HG02852 (cell line): ENCODE results near the gene PPID.
A peak's percentile ranks its signal among the peaks of the same experiment; 100 is the strongest.
"Not testable (repeated sequence)": the region's sequence is repeated elsewhere in the genome, so short reads cannot be mapped to it uniquely, and the experiment has no call there.

Experiments used
- ATAC-seq: cut with Tn5 transposase; IDR thresholded peaks from one replicate; pipeline ENCODE4 v1.9.1; 2021; ENCODE audit warnings: mild to moderate bottlenecking, moderate library complexity; ENCODE audit not compliant: unreplicated experiment

Gene PPID

DNA sequence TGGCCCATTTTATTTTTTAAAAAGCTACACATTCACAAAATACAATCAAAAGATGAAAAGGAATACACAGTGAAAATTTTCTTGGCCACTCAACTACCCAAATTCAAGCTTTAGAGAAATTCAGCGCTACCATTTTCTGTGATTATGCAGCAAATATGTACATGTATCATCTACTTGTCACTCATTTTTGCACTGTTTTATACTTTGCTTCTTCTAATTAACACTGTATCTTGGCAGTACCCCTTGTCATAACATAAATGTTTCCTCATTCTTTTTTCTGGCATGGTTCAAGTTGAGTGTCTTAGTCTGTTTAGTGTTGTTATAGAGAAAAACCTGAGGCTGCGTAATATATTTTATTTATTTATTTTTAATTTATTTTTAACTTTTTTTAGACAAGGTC, 15.7 kb upstream of the PPID start:
- no peak for ATAC-seq

DNA sequence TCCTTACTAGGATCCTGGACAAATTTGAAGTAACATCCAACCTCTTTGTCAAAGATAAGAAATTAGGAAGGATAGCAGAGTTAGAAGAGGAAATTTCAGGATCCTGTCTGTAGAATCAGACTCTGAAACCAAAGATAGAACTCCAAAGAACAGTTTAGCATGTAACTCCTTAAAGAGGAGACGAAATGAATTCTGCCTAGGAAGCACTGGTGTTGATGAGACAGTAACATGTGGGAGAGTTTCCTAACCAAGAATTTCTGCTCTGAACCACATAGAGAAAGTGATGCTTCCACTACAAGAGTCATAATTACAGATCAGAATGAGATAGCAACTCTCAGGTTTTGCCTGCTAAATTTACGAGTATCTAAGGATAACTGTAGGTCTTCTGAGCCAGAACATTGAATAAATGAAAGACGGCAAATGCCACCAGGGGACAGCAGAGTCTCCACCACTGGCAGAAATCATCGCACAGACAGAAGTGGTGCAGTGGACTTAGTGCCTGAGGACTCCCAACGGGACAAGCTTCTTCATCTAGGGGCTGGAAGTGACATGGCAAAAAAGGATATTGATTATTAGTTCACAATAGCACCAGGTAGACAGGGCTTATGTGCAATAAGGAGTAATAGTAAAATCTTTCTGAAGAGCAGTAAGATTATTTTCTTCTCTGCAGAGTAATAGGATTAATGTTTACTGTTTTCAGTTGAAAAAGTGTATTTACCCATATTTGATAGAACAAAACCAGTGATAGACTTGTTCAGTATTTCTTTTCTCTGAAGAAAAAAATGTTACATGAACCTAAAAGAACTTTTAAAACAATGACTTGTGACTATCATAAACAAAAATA, 6.7 kb upstream of the PPID start:
- ATAC-seq: peak; percentile 92

DNA sequence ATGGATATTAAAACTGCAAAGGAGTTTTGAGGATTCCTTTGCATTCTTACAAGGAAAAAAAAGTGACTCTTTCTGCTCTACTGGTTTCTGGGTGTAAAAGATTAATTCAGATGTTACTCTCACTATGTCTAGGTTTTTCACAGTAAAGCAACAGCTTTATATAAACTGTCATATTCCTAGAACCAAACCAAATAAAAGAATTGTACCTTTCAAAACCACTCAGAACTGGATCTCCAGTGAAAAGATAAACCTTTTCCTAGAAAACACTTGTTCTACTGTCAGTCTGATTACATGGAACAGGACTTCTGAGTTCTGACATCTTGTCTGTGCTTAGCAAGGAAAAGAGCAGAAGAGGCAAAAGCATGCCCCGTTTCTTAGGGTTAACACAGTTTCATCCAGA, 5.0 kb upstream of the PPID start:
- ATAC-seq: no peak

DNA sequence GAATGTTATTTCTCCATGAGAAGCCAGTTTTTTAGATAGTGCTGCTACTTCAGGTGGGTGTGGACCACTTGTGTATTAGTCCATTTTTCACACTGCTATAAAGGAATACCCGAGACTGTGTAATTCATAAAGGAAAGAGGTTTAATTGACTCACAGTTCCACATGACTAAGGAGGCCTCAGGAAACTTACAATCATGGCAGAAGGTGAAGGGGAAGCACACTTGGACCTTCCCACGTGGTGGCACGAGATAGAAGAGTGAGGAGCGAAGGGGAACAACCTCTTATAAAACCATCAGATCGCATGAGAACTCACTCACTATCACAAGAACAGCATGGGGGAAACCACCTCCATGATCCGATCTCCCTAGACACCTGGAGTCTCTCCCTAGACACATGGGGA, 3.4 kb upstream of the PPID start:
- no peak for ATAC-seq

DNA sequence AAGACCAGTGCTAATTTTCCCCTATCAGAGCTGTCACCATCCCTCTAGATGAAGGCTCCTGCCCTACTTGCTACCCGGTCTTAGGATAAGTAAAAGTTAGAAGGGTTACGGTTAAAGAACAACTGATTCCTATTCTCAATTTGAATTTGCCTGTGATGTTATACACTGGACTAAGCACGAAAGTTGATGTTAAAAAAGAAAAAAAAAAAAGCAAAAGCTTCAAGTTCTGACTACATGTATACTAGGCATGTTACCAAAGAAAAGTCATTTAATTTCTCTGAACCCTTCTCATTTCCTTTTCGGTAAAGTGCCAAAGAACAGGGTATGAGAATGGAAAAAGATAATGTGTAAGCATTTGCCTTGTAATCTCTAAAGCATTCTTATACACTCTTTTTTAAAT, 1.4 kb upstream of the PPID start:
- no peak for ATAC-seq

DNA sequence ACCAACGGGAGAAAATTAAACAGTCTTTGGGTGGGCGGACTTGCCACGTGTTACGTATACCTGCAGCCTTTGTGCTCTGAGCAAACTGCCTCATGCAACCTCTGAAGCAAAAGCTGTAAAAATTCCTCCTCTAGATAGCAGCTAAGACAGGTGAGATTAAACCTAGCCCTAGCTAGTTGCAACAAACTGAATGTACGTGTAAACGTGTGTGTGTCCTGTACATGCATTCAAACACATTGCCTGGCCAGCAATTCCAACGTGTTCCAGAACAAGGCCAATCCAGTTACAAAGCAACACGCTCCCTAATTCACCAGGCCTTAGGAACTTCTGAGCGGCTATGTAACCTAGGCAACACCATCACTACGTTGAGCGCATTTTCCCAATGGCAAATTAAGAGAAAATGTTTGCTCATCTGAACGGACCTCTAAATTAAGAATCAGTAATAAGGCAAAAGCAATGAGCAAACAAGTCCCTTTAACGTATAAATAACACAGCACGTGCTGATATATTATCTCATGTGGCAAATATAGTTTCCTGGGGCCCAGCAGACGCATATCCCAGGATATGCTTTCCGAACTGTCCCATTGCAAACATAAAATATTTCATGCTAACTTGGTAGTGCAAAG, 792 bp downstream of the PPID start:
- peak; percentile 12 for ATAC-seq

DNA sequence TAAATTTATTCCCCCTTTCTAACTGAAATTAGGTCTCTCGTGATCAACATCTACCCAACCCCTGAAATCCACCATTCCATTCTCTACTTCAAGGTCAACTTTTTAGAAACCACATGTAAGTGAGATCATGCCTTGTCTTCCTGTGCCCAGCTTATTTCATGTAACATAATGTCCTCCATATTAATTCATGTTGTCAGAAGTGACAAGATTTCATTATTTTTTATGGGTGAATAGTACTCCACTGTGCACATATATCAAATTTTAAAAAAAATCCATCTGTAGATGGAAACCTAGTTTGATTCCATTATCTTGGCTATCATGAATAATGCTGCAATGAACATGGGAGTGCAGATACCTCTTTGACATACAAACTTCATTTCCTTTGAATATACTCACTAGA, 1.5 kb downstream of the PPID start:
- no peak for ATAC-seq

DNA sequence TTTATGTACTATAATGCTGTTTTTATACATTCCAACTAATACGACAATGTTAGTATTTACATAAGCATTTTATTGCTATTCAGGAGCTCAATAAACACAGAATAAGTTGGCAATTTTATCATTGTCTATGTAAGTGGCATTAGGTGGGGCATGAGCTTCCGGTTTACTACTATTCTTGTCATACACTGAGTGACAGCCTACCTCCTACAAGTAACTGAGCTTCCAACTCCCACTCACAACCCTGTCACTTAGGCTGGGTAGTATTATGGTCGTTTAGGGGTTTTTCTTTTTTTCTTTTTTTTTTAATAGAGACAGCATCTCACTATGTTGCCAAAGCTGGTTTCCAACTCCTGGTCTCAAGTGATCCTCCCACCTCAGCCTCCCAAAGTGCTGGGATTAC, 7.4 kb downstream of the PPID start:
- ATAC-seq: no peak

DNA sequence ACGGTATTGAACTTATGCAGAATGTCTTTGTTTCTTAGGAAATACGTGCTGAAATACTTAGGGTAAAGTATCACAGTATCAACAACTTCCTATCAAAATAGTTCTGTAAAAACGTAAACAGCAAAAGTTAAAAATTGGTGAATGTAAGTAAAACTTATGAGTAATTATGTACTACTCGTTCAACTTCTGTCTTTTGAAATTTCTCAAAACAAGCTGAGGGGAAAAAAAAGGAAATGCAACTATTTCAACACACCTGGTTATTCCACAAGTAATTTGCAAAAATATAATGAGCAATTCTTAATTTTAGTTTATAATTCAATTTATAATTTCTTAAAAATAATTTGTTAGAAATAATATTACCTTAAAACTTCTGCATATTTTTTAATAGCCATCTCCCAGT, 8.3 kb downstream of the PPID start:
- no peak for ATAC-seq

DNA sequence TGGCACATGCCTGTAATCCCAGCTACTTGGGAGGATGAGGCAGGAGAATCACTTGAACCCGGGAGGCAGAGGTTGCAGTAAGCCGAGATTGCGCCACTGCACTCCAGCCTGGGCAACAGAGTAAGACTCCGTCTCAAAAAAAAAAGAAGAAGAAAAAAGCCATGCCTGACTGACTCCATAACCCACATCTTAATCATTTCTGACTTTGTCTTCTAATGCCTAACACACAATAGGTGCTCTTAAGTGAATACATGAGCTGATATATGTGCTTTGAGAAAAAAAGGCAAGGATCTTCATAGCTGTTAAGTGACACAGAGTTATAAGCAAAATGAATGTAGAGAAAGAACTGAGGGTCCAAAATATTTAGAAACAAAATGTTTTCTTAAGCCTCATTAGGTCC, 10.6 kb downstream of the PPID start:
- not testable (repeated sequence) for ATAC-seq

DNA sequence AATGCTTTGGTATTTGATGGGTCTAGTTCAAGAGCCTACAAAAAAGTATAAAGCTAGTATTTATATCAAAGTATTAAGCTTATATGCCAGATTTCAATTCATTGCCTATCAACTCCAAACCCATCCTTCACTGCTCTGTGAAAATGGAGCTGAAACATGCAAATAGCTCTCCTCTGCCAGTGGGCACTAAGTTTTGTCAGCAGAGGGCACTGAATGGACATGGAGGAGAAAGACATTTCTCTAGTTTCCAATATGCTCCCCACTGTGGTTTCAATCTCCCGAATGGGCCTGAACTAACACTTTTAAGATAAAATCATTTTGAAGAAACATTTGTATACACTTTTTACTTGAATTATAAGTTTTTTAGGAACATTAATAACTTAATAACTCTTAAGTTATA, 12.4 kb downstream of the PPID start:
- ATAC-seq: no peak

DNA sequence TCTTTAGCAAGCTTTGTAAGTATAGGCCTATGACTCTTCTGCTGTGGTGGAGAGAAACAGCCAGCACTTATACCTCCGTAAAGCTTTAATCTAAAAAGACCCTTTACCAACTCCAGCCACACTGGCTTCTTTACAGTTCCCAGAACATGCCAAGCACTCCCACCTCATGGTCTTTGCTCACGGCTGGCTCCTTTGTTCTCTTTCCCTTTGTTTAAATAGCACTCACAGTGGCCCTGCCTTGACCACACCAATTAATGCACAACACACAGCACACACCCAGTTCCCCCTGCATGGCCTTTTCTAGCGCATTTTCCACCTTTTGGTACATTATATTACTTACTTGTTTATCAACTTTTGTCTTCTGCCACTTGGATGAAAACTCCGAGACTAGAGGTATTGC, 18.9 kb downstream of the PPID start:
- ATAC-seq: no peak

DNA sequence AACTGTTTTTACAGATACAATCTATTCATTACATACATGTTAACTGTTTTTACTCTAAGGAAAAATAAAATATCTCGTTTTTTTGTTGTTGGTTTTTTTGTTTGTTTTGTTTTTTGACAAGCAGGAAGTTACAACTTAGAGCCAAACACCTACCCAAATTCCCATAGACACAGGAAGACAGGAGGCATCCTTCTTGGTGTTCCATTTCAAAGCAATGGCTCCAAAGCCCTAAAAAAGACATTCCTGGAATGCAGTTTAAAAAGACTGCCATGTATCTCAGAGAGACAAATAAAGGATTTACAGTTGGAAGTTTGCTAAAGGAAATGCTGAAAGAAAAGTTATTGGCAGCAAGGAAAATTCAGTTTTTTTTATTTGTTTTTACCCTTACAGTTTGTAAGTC, 34.4 kb downstream of the PPID start:
- ATAC-seq: no peak

DNA sequence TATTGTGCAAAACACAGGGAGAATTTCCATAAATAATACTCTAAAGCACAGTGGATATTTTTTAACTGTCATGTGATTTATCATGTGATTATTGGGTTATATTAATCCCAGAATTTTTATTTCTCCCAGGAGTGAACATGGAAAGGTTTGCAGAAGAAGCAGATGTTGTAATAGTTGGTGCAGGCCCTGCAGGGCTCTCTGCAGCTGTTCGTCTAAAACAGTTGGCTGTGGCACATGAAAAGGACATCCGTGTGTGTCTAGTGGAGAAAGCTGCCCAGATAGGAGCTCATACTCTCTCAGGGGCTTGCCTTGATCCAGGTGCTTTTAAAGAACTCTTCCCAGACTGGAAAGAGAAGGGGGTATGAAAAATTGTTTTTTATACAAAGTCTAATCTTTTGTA, 41.1 kb downstream of the PPID start:
- no peak for ATAC-seq

DNA sequence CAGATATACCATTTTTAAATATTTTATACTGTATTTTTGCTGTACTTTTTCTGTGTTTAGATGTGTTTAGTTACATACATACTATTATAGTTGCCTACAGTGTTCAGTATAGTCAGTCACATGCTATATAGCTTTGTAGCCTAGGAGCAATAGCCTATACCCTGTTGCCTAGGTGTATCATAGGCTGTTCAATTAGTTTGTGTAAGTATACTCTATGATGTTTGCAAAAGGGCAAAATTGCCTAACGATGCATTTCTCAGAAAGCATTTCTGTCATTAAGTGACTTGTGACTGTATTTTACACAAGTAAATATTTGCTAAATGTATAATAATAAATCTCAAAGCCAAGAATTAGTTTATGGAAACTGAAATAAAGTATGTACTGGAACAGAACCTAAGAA, 41.6 kb downstream of the PPID start:
- no peak for ATAC-seq

DNA sequence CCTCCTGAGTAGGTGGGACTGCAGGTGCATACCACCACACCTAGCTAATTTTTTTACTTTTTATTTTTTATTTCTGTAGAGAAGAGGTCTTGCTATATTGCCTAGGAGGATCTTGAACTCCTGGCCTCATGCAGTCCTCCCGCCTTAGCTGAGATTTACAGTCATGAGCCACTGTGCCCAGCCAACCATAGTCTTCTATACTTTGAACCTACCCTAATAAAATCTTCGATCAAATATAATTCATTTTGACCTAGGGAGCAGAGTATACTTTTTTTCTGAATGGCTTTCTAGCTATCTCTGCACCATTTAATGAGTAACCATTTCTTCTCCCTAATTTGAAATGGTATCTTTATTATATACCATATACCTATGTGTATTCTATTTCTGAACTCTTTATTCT, 44.4 kb downstream of the PPID start:
- ATAC-seq: no peak

DNA sequence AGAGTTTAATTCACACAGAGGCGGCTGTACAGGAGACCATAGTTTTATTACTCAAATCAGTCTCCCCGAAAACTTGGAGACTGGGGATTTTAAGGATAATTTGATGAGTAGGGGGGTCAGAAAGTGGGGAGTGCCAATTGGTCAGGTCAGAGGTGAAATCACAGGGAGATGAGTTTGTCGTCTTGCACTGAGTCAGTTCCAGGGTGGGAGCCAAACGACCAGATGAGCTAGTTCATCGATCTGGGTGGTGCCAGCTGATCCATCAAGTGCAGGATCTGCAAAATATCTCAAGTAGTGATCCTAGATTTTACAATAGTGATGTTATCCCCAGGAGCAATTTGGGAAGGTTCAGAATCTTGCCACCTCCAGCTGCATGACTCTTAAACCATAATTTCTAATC, 47.1 kb downstream of the PPID start:
- no peak for ATAC-seq

DNA sequence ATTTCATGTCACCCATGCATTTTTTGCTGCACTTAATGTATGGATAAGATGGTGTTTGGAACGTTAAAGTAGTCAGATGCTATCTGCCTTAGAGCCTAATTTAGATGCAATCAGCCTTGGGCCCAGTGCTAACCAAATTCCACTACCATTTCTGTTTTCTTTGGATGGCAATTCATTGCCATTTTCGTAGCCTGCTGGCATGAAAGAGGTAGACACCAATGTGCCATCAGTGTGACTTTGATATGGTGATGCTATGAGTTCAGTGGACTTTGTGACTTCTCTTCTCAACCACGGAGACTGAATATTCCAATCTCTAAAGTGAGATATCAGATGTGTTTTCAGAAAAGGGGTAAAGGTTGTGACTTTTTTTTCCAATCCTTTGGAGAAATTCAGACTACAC, 49.6 kb downstream of the PPID start:
- ATAC-seq: no peak

DNA sequence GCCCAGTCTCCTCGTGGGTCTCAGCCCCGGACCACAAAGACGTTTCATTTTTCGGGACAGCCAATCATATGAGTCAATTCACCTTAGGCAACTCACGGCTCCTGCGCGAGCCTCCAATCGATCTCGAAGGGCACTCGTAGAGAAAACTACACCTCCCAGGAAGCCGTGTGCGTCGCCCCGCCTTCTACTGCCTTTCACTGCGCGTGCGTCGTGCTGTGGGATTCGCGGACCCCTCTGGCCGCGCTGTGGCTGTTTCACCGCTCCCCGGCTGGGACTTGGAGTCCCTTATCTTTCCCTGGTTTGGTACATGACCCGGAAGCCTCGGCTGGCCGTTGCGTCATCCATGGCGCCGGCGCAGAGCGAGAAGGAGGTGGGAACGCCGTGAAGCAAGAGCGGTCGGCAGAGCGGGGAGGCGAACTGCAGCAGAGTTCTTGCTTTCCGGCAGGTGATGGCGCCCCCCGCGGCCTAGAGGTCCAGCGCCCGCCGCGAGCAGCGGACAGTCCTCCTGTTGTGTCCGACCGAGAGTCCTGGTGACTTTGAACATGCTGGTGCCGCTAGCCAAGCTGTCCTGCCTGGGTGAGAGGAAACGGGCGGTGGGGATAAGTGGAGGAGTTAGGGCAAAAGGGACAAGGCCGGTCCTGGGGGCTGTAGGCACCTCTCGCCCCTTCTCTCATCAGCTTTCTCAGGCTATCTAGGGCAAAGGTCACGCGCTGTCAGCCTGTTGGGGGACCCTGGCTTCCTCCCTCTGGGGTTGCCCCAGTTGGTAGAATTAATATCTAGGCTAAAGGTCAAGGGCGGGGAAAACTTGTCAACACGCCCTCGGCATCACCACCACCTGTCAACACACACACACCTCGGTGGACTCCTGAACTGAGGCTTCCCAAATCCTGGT, 51.0 kb downstream of the PPID start, which contains the start of gene ETFDH:
Gene ETFDH (plus strand): TSS at position 382 of the 892 bp plus-strand sequence. CDS start 161 bp downstream, at position 543.
- ATAC-seq: peak; percentile 84

DNA sequence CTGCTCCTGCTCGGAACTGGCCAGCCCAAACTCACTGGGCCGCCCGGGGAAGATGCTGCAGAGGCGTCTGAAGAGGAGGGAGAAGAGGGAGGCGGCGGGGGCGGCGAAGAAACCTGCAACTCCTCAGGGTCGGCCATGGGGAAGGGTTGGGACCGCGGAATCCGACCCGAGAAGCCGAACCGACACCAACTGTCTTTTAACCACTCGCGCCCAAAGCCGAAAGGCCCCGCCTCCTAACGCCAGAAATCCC, 51.6 kb downstream of the PPID start, which contains the start of gene C4orf46:
Gene C4orf46 (minus strand): TSS at position 223 of the 250 bp plus-strand sequence. CDS start 86 bp downstream, at position 137.
- no peak for ATAC-seq

DNA sequence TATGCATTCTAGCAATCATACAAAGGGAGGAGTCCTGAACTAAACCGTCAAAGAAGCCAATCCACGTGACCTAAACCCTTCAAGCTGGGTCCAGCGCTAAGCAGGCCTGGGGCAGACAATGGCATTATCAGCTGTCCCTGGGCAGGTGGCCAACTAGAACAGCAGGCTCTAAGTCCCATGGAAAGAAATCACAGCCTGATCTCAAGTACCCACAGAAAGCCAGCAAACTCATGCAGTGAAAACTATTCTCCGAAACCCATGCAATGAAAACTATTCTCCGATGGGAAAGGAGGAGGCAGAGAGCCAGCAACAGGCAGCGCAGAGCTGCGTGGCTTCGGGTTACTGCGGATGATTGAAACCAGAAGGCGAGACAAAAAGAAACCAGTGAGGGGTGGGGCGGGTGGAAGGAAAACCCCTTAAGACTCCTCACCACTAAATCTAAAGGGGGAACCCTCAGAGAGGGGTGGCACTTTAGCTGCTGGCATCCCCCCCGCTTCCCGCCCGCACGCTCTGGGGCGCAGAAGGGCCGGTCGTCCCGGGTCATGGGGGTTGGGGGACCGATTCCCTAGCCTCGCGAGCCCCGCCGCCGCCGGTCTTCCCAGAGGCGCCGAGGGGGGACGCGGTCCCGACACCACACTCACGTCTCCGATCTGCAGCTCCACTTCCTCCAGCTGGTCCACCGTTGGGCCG, 52.1 kb downstream of the PPID start:
- peak; percentile 28 for ATAC-seq
